Lung (tissue), 12 donors: Measurements from ENCODE around the gene UNC5C. TPM values are rescaled to one million over a fixed set of nuclear protein-coding genes. Genes with fewer than 3 reads are reported as not detected.

Experiments used
- ATAC-seq: fragments of 200-7000 bp; cut with Tn5 transposase; one replicate; pipeline ENCODE4 v1.9.1; 2020; ENCODE audit warnings: moderate number of reproducible peaks; ENCODE audit not compliant: insufficient read depth, low FRiP score
- DNase-seq, 3 donors: peaks; one replicate each; pipeline ENCODE4 v3.0.0-alpha.2; 2013 to 2017
- H3K27ac ChIP-seq, 2 donors: one replicate each; pipeline ENCODE4 v1.5.1; 2013; ENCODE audit warnings: mild to moderate bottlenecking in 2 of 2, moderate library complexity in 2 of 2, control low read depth in 1 of 2, inconsistent platforms in 1 of 2, low read depth in 1 of 2, low read length in 1 of 2
- H3K27me3 ChIP-seq, 3 donors: one replicate each; pipeline ENCODE4 v1.5.1; 2013; ENCODE audit warnings: low read length in 2 of 3; ENCODE audit not compliant: control insufficient read depth in 3 of 3, insufficient read depth in 3 of 3
- H3K36me3 ChIP-seq, 4 donors: one replicate each; pipeline ENCODE4 v1.5.1; 2013; ENCODE audit warnings: low read length in 4 of 4, mild to moderate bottlenecking in 1 of 4, moderate library complexity in 1 of 4; ENCODE audit not compliant: control insufficient read depth in 4 of 4, insufficient read depth in 4 of 4
- H3K4me1 ChIP-seq, 5 donors: one replicate each; pipeline ENCODE4 v1.5.1; 2013; ENCODE audit warnings: low read length in 5 of 5, mild to moderate bottlenecking in 2 of 5, moderate library complexity in 1 of 5; ENCODE audit not compliant: control insufficient read depth in 5 of 5, insufficient read depth in 5 of 5
- H3K4me3 ChIP-seq: one replicate; pipeline ENCODE4 v1.5.1; 2013; ENCODE audit warnings: mild to moderate bottlenecking, control low read depth, moderate library complexity
- H3K9ac ChIP-seq, 2 donors: one replicate each; pipeline ENCODE4 v1.5.1; 2013; ENCODE audit warnings: low read length in 2 of 2, control low read depth in 1 of 2; ENCODE audit not compliant: insufficient read depth in 1 of 2
- H3K9me3 ChIP-seq, 4 donors: one replicate each; pipeline ENCODE4 v1.5.1; 2013; ENCODE audit warnings: low read length in 3 of 4, mild to moderate bottlenecking in 1 of 4, moderate library complexity in 1 of 4; ENCODE audit not compliant: control insufficient read depth in 4 of 4, insufficient read depth in 3 of 4
- WGBS, 2 donors: extraction: QIAGEN DNeasy Blood & Tissue Kit; methylation state at CpG; one replicate each; pipeline ENCODE4 v1.1.7; 2013; 5-methylcytosine and 5-hydroxymethylcytosine counted together
- polyA plus RNA-seq, 2 donors: library from polyadenylated mRNA; stranded (reverse); fragments of 200-250 nt; gene quantifications; one replicate each; pipeline ENCODE4 v1.2.1, GENCODE V29; 2013
- total RNA-seq, 2 donors: library from RNA; depleted of rRNA in 1 of 2; stranded (reverse); fragments of >200 nt in 1 of 2; gene quantifications; one replicate each; pipeline ENCODE4 v1.2.1, GENCODE V29; 2014 to 2021
- TF ChIP-seq, protein P1 (sequence below): IDR thresholded peaks from 2 replicates; pipeline ENCODE4 v1.5.1; 2012; ENCODE audit warnings: mild to moderate bottlenecking; ENCODE audit errors: control extremely low read depth, extremely low read depth
- donor health status: control.
- donor health status: control.
- donor health status: Bipolar disorder and iron deficiency.
- donor health status: healthy.
- donor health status: DM: yes; HTN: yes; CAD: no.

Gene UNC5C
- total and polyA plus RNA-seq, 4 donors, result 0.55 to 27.9 (median 3.8) TPM

DNA sequence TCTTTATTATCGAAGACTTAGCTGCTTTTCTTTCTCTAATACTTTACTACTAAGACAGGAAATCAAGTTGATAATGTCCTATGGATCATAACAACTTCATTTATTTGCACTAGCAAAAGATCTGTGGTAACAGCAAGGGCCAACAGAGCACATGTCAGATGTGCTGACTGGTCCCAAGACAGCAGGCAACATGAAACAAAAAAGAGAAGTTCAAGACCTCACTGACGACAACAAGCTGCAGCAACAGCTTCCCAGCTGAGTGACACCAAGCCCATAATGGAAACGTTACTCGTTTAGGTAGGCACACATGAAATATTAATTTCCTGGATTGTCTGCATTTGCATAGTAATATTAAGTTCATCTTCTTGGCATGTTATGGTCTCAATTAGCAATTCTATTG, 126.9 kb downstream of the UNC5C start:
- H3K36me3 ChIP-seq, result no peaks in the 10 kb centered on the region
- peaks cover 0 to under 1% (median 0%) of the 10 kb centered on the region in 4 donors for H3K9me3 ChIP-seq
- H3K4me3 ChIP-seq, result no peak overlapping the region
- H3K4me1 ChIP-seq, result peaks cover 0 to 22% (median 4%) of the 10 kb centered on the region in 5 donors
- TF ChIP-seq, protein P1, sequence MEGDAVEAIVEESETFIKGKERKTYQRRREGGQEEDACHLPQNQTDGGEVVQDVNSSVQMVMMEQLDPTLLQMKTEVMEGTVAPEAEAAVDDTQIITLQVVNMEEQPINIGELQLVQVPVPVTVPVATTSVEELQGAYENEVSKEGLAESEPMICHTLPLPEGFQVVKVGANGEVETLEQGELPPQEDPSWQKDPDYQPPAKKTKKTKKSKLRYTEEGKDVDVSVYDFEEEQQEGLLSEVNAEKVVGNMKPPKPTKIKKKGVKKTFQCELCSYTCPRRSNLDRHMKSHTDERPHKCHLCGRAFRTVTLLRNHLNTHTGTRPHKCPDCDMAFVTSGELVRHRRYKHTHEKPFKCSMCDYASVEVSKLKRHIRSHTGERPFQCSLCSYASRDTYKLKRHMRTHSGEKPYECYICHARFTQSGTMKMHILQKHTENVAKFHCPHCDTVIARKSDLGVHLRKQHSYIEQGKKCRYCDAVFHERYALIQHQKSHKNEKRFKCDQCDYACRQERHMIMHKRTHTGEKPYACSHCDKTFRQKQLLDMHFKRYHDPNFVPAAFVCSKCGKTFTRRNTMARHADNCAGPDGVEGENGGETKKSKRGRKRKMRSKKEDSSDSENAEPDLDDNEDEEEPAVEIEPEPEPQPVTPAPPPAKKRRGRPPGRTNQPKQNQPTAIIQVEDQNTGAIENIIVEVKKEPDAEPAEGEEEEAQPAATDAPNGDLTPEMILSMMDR, result no peak
- ATAC-seq (no peak), DNase-seq (peak in 1 of 3 donors; percentile 33)
- H3K27me3 ChIP-seq, result no peaks in the 10 kb centered on the region
- 48 to 54% methylated on average over 4 of the region's 4 CpGs for WGBS, 2 donors
- no peak overlapping the region for H3K9ac ChIP-seq
- H3K27ac ChIP-seq, result no peak overlapping the region

DNA sequence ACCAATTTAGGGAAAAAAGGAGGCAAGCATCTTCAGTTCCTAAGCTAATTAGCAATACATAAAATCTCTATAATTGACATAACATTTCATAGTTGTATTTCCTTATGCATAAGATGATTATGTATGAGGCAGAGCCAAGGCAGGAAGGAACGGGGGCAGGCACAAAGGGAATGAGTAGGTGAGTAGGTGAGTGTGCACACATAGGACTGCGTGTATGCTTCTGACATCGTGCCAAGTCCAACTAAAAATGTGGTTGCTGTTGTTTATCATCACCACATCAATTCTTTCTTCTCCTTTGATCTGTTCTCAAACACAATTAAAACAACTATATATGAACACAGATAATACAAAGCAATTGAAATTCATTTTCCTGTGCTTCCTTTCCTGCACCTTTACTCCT, 131.2 kb downstream of the UNC5C start:
- TF ChIP-seq, protein P1, result no peak
- ATAC-seq, result no peak
- no peak overlapping the region for H3K9ac ChIP-seq
- H3K9me3 ChIP-seq, result no peaks in the 10 kb centered on the region
- H3K27me3 ChIP-seq, result no peaks in the 10 kb centered on the region
- 57 to 65% methylated on average over 3 of the region's 3 CpGs for WGBS, 2 donors
- no peak overlapping the region for H3K4me3 ChIP-seq
- H3K36me3 ChIP-seq, result no peaks in the 10 kb centered on the region
- no peak overlapping the region for H3K27ac ChIP-seq
- no peak for DNase-seq
- H3K4me1 ChIP-seq, result peaks cover 0 to 27% (median 0%) of the 10 kb centered on the region in 5 donors

DNA sequence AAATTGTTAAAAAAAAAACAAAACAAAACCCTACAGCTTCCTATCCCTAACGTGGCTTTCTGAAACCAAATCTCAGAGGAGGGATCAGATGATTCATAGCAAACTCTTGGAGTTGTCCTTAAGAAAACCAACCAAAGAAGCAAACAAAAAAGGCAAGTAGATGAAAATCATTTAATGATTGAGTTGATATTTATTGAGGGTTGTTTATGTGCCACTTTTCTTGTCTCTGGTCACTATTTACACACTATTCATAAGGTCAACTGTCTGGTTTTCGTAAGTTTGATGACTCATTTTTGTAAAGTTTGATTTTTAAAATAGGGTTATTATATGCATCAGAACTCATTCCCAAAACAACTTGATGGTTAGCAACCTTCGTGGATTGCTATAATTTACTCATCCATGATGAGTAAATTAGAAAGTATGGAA, 133.4 kb downstream of the UNC5C start:
- TF ChIP-seq, protein P1, result no peak
- no peak overlapping the region for H3K9ac ChIP-seq
- H3K27ac ChIP-seq, result no peak overlapping the region
- no peaks in the 10 kb centered on the region for H3K27me3 ChIP-seq
- H3K9me3 ChIP-seq, result no peaks in the 10 kb centered on the region
- H3K4me3 ChIP-seq, result no peak overlapping the region
- DNase-seq, result no peak
- H3K4me1 ChIP-seq, result peaks cover 0 to 34% (median 8%) of the 10 kb centered on the region in 5 donors
- WGBS, 2 donors, result 38 to 57% methylated on average over 3 of the region's 3 CpGs
- ATAC-seq, result peak; percentile 11
- no peaks in the 10 kb centered on the region for H3K36me3 ChIP-seq
